KBM-7 (cell line): ENCODE results near the gene MAGI2.
"Not testable (repeated sequence)": the region's sequence is repeated elsewhere in the genome, so short reads cannot be mapped to it uniquely, and the experiment has no call there.

Experiments used
- DNase-seq: peaks from one replicate; pipeline ENCODE4 v3.0.0-alpha.2; 2015
- in situ Hi-C: fragments of 300-500 bp; cut with MboI; formaldehyde crosslinking; loops from 2 replicates; pipeline ENCODE4 v1.14.3; 2020; ENCODE audit warnings: low sequenced_read_pairs, low pct_unique_long_range_greater_than_20kb, mixed read lengths

Gene MAGI2

DNA sequence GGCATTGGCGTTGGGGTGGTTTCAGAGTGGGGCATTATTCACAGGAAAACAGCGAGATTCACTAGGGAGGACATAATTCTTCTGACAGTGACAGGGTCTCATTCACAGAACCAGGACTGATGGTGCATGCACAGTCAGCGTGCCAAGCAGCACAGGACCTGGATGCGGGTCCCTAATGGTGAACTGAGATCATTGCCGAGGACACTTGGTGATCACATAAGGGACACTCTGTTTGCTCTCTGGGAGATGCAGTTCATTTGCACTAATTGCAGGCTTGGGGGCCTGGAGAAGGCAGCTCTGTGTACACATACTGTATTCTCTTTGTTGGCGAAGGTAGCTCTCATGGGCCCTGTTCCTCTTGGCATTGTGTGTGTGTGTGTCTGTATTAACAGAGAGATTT lies 938.8 kb downstream of the MAGI2 start:
- no peak for DNase-seq
- in situ Hi-C loops, result no loop called here

DNA sequence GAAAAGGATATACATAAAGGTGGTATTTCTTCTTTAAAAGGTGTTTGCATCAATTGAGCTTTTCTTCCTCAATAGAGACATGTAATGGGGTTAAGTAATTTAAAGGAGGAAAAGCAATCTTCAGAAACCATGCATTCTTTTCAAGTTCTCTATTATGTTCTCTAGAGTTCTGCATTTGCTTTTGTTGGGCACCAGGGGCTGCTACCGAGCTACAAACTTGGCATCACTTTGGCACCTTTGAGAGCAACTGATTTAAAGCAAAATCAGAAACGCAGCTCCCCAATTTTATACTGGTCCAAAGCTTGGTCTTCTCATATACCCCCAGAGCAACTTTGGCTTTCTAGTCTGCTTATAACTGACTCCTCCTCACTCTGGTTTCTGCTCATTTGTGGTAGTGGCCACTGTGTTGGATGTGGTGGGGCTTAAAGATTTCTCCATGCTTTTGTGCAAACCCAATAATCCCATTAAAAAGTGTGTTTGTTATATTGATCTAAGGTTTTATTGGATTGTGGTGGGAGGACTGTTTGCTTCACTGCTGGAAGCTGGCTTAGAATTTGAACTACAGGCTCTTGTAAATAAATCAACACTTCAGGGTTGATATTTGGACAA lies 942.8 kb downstream of the MAGI2 start:
- DNase-seq, result peak; percentile 11
- in situ Hi-C loops, result no loop called here

GRCh38 chr7:78503301-78503700 lies 950.2 kb downstream of the MAGI2 start:
- in situ Hi-C loops, DNase-seq: not testable (repeated sequence)

GRCh38 chr7:78501064-78501463 lies 952.4 kb downstream of the MAGI2 start:
- in situ Hi-C loops, result no loop called here
- DNase-seq, result no peak

- in situ Hi-C loops, result no loop called here
- DNase-seq, result no peak
Measured at GRCh38 chr7:78499971-78500370, 953.5 kb downstream of the MAGI2 start.

DNA sequence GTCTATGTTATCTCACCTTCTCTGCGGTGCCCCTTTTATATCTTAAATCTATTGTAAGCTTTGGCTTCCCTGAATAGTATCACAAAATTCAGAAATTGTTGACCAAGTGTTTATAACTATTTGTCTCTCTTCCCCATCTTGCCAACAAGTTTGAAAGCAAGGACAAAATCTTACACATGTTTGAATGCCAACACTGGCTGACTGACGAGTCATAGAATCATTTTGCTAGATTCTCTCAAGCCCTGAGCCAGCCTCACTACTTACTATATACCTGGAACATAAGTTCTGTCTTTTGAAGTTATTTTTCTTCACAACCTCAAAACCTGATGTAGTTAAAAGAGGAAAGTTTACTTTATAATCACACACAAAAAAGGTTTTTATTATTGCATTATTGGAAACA lies 954.2 kb downstream of the MAGI2 start:
- no peak for DNase-seq
- in situ Hi-C loops, result no loop called here

GRCh38 chr7:78497728-78498427 lies 955.6 kb downstream of the MAGI2 start:
- no peak for DNase-seq
- in situ Hi-C loops, result no loop called here

DNA sequence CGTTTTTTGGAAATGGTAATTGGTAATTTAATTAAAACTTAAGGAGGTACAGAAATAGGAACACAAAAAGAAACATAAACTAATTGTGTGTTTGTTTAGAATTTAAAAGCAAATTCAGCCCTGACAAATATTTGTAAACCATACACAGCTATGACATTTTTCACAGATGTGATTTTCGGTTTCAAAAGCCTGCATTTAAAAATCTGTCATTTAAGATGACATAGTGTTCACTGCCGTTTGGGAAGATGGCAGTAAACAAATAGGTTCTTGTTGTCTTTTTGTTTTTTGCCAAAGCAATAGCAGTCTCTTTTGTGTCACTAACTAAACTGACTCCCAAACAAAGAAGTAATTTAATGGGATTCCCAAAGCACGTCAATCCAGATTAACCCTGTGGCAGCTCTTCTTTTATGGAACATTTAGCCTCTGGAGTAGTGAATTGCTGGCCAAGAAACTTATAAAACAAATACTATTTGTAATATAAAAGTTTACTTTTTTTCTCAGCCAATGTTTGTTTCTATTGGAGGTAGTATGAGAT lies 957.3 kb downstream of the MAGI2 start:
- in situ Hi-C loops, result no loop called here
- no peak for DNase-seq

DNA sequence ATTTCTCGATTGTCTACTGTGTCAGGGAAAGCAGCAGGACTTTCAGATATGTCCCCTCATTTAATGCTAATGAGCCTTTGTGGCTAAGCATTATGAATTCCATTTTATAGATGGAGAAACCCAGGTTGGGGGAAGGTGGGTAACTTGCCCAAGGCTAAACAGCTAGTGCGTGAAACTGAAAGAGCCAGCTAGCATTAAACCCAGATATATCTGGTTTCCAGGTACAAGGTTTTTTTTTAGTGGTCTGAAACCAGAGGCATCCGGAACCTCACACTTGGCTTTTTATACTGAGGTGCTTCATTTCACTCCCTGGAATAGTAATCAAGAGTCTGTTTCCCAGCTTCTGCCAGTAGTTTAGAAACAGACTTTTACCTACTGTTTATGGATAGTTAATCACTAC lies 960.1 kb downstream of the MAGI2 start:
- no peak for DNase-seq
- in situ Hi-C loops, result no loop called here

DNA sequence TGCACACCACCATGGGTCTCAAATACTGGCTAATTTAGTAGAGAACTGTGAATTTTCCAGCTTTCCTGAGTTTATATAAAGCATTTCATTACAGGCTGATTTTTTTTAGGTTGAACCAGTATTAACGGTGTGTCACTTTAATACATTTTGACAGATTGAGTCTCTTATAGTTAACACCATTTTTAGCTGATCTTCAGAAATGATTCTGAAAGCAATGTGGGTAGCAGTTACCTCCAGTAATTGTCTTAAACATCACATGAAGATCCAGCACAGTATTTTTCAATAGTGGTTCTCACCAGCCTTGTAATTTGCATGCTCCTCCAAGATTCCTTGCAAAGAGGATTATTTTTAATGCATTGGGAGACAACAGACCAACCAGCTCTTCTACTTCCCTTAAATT lies 961.3 kb downstream of the MAGI2 start:
- in situ Hi-C loops, result no loop called here
- no peak for DNase-seq

GRCh38 chr7:78490524-78490923 lies 962.9 kb downstream of the MAGI2 start:
- no peak for DNase-seq
- in situ Hi-C loops, result no loop called here

GRCh38 chr7:78489476-78490240 lies 963.8 kb downstream of the MAGI2 start:
- DNase-seq, result no peak
- in situ Hi-C loops, result no loop called here

DNA sequence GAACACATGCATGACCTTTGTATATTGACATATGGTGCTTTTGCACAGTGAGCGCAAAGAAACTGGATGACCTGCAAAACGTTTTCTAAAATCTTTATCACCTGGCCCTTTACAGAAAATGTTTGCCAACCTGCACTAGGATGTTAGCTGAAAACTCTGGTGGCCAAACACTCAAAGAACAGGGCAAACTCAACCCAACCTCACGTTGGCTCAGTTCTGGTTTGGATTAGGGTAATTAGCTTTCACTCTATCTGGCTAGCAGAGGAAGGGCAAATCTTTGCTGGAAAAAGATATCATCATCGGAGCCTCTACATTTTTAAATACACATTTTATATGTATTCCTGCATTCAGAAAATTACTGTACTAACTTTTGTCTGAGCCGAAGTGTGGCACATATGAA lies 966.0 kb downstream of the MAGI2 start:
- DNase-seq, result no peak
- in situ Hi-C loops, result no loop called here

DNA sequence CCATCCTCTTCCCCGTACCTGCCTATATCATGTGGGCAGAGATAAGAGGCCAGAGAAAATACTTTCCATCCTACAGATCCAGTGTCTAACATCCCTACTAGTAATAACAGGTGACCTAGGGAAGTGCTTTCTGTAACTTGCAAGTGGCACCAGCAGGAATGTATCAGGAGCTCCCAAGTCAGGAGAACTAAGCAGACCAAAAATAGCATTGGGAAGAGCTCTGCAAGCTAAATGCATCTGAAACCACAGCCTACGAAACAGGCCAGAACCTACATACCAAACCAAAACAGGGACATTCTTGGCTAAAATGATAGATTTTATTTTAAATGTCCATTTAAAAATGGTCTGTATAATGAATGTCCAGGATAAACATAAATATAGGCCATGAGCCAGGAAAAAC lies 974.1 kb downstream of the MAGI2 start:
- no peak for DNase-seq
- in situ Hi-C loops, result no loop called here

GRCh38 chr7:78476851-78477405 lies 976.5 kb downstream of the MAGI2 start:
- DNase-seq, result no peak
- in situ Hi-C loops, result no loop called here

- in situ Hi-C loops, result no loop called here
- DNase-seq, result no peak
Measured at GRCh38 chr7:78473571-78474301, 979.7 kb downstream of the MAGI2 start.

DNA sequence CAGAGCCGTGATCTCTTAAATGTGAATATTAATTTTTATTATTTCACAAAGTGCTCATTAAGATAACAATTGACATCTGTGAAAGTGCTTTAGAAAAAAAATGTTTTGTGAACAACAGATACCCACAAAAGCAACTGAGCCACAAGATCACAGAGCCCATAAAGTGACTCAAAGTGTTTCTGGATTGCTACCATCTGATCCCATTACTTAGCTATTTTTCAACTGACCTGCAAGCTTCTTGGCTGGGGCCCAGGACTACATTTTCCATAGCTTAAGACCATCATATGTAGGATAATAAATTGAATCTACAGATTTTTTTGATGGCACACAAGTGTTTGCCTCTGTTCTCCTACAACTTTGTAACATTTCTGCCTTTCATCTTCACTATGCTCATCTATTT lies 980.4 kb downstream of the MAGI2 start:
- no peak for DNase-seq
- in situ Hi-C loops, result no loop called here

GRCh38 chr7:78472519-78472918 lies 980.9 kb downstream of the MAGI2 start:
- no peak for DNase-seq

DNA sequence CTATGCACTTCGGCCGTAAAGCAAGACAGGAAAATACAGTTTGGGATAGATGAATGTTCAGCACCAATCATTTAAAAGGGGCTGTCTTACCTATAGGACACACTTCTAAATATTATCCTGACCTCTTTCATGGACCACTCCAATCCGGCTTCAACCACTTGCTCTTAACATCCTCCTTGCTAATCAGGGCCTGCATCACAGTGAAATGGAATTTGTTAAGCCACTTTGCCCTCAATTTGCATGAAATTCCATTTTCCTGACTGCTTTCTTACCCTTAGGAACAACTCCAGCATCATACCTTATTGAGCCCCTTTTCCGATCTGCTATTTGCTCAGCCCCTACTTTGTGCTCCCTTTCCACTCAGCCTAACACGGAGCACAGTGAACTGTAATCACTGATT lies 987.6 kb downstream of the MAGI2 start:
- no peak for DNase-seq
- in situ Hi-C loops, result no loop called here

More at GRCh38 chr7:78472519-78472918, 980.9 kb downstream of the MAGI2 start:
- in situ Hi-C loops, result no loop called here
